B cell (primary cell): Measurements from ENCODE around the gene WNT16. TPM values are rescaled to one million over a fixed set of nuclear protein-coding genes. Genes with fewer than 3 reads are reported as not detected.
A peak's percentile ranks its signal among the peaks of the same experiment; 100 is the strongest.

ENCODE experiments used
- ATAC-seq: fragments of 200-7000 bp; cut with Tn5 transposase; one replicate; pipeline ENCODE4 v1.10.0; 2021; ENCODE audit warnings: low read depth, mild to moderate bottlenecking, moderate number of reproducible peaks, moderate library complexity
- CTCF ChIA-PET: fragments of 350-600 bp; sonication (Branson Sonifier 250); formaldehyde crosslinking; loops from one replicate; lab custom pipeline; 2021; ENCODE audit warnings: antibody characterized with exemption, inconsistent platforms; lab: Charles Lee
- POLR2A ChIA-PET: fragments of 350-600 bp; sonication (Branson Sonifier 250); formaldehyde crosslinking; loops from one replicate; lab custom pipeline; 2021; ENCODE audit warnings: antibody characterized with exemption; lab: Charles Lee
- DNase-seq: peaks from one replicate; pipeline ENCODE4 v3.0.0; 2013
- H2AFZ ChIP-seq: 2 replicates; pipeline ENCODE4 v1.6.1; 2012; ENCODE audit warnings: mild to moderate bottlenecking, low read depth, low read length; ENCODE audit not compliant: insufficient read depth, poor library complexity, severe bottlenecking
- H3K27ac ChIP-seq, 2 donors: 1 replicate in 1 of 2; 2 replicates in 1 of 2; pipeline ENCODE4 v1.5.1; 2012 to 2013; ENCODE audit warnings: low read length in 2 of 2, mild to moderate bottlenecking in 2 of 2, moderate library complexity in 1 of 2
- H3K27me3 ChIP-seq, 4 experiments: fragments of 200-600 bp in 1 of 4; sonication (generic) in 1 of 4; replicated peaks in 1 of 4; 1 replicate in 2 of 4; 2 replicates in 2 of 4; pipeline versions ENCODE4 v1.6.1 to v1.7.0; 2013 to 2016; ENCODE audit warnings: low read length in 3 of 4, mild to moderate bottlenecking in 2 of 4, mixed read lengths in 1 of 4, moderate library complexity in 1 of 4; ENCODE audit not compliant: insufficient read depth in 4 of 4, control insufficient read depth in 3 of 4; ENCODE audit errors: control extremely low read depth in 1 of 4
- H3K36me3 ChIP-seq, 2 experiments: replicated peaks in 1 of 2; 1 replicate in 1 of 2; 2 replicates in 1 of 2; pipeline versions ENCODE4 v1.6.1 to v1.7.1; 2013; ENCODE audit warnings: low read length in 1 of 2; ENCODE audit not compliant: insufficient read depth in 2 of 2, control insufficient read depth in 1 of 2; ENCODE audit errors: control extremely low read depth in 1 of 2, extremely low read depth in 1 of 2
- H3K4me1 ChIP-seq, 2 donors: fragments of 200-600 bp in 1 of 2; sonication (generic) in 1 of 2; 1 replicate in 1 of 2; 2 replicates in 1 of 2; pipeline versions ENCODE4 v1.5.1 to v1.6.1; 2013 to 2017; ENCODE audit warnings: low read length in 2 of 2; ENCODE audit not compliant: control insufficient read depth in 2 of 2, insufficient read depth in 2 of 2
- H3K4me2 ChIP-seq: replicated peaks from 2 replicates; pipeline ENCODE3; 2012; ENCODE audit warnings: mild to moderate bottlenecking, low read depth, low read length; ENCODE audit not compliant: poor library complexity, severe bottlenecking
- H3K4me3 ChIP-seq, 5 experiments: fragments of 200-600 bp in 1 of 5; sonication (generic) in 1 of 5; 1 replicate in 3 of 5; 2 replicates in 2 of 5; pipeline versions ENCODE4 v1.5.1 to v1.7.0; 2011 to 2016; ENCODE audit warnings: low read length in 4 of 5, mild to moderate bottlenecking in 4 of 5, low read depth in 2 of 5, control low read depth in 1 of 5, moderate library complexity in 1 of 5; ENCODE audit not compliant: insufficient read depth in 1 of 5; ENCODE audit errors: control extremely low read depth in 1 of 5, extremely low read depth in 1 of 5
- H3K79me2 ChIP-seq: fragments of 200-600 bp; sonication (generic); one replicate; pipeline ENCODE4 v1.6.0; 2016; ENCODE audit warnings: low read length; ENCODE audit not compliant: control insufficient read depth, insufficient read depth
- H3K9ac ChIP-seq: fragments of 200-600 bp; sonication (generic); 2 replicates; pipeline ENCODE4 v1.6.1; 2017; ENCODE audit warnings: mild to moderate bottlenecking, low read length, moderate library complexity
- H3K9me3 ChIP-seq, 3 donors: one replicate each; pipeline versions ENCODE4 v1.6.1 to v1.7.1; 2013; ENCODE audit warnings: low read length in 2 of 3; ENCODE audit not compliant: control insufficient read depth in 2 of 3, insufficient read depth in 1 of 3; ENCODE audit errors: control extremely low read depth in 1 of 3
- H4K20me1 ChIP-seq: 2 replicates; pipeline ENCODE4 v1.6.0; 2012; ENCODE audit warnings: mild to moderate bottlenecking, low read length; ENCODE audit not compliant: insufficient read depth, control insufficient read depth, poor library complexity, severe bottlenecking
- H3K27ac Mint-ChIP-seq: one replicate; pipeline ENCODE4 v1.8.0; 2021; ENCODE audit warnings: mixed read lengths
- H3K27me3 Mint-ChIP-seq: one replicate; pipeline ENCODE4 v1.8.0; 2021; ENCODE audit warnings: mixed read lengths
- H3K4me1 Mint-ChIP-seq: one replicate; pipeline ENCODE4 v1.8.0; 2021; ENCODE audit warnings: mixed read lengths
- H3K4me3 Mint-ChIP-seq: one replicate; pipeline ENCODE4 v1.8.0; 2021; ENCODE audit warnings: mixed read lengths
- H3K9me3 Mint-ChIP-seq: one replicate; pipeline ENCODE4 v1.8.0; 2022; ENCODE audit warnings: mixed read lengths; ENCODE audit not compliant: insufficient read depth
- CTCF ChIP-seq: fragments of 200-600 bp; IDR thresholded peaks from one replicate; pipeline ENCODE4 v1.8.0; 2022; ENCODE audit warnings: antibody characterized with exemption, mild to moderate bottlenecking
- EZH2 ChIP-seq: IDR thresholded peaks from 2 replicates; pipeline ENCODE4 v1.6.1; 2012; ENCODE audit warnings: borderline replicate concordance, low read depth, mild to moderate bottlenecking, moderate library complexity, low read length; ENCODE audit not compliant: insufficient read depth, poor library complexity, severe bottlenecking
- WGBS: methylation state at CpG from one replicate; pipeline ENCODE4 v1.1.5; 2013; ENCODE audit warnings: missing lambda C conversion rate; ENCODE audit not compliant: insufficient coverage; 5-methylcytosine and 5-hydroxymethylcytosine counted together
- intact Hi-C: fragments of 100-400 bp; cut with micrococcal nuclease; formaldehyde crosslinking; loops from one replicate; pipeline ENCODE4 v1.10.0; 2022
- polyA plus RNA-seq: library from polyadenylated mRNA; depleted of rRNA; stranded (reverse); fragments of >200 nt; gene quantifications from 2 replicates; pipeline ENCODE4 v1.2.3, GENCODE V29; 2012
- total RNA-seq, 2 donors: library from RNA; stranded (reverse); fragments of 120-200 nt in 1 of 2; gene quantifications; 1 replicate in 1 of 2; 2 replicates in 1 of 2; pipeline versions ENCODE4 v1.2.3 to v1.2.4, GENCODE V29; 2013 to 2022

The WNT16 gene
- total and polyA plus RNA-seq, 2 donors (not counting 1 experiment from before 2014, with no cell fraction given), result 4.2 to 6.9 TPM

- peak overlapping the region; percentile 66 for H3K4me3 Mint-ChIP-seq
- intact Hi-C loops, result loop anchor here (1.0 to 5.0 kb wide), 2 partner anchors 11 to 160 kb away; no protein-coding TSS in a partner anchor
- no peaks in the 10 kb centered on the region for H3K27me3 Mint-ChIP-seq
- Histone ChIP-seq H4K20me1 (no peaks in the 10 kb centered on the region), H3K4me1 (peaks cover 87% of the 10 kb centered on the region in 2 donors), H2AFZ (peak overlapping the region; percentile 70), H3K9me3 (peaks cover 2 to 10% (median 4%) of the 10 kb centered on the region in 3 donors), H3K4me2 (peak overlapping the region; percentile 69), H3K4me3 (peak overlapping the region in 3 of 5 experiments; percentile 6 to 50 (median 8)), H3K9ac (peak overlapping the region; percentile 51), H3K27ac (peak overlapping the region; percentile 89 to 94), H3K27me3 (no peaks in the 10 kb centered on the region), H3K36me3 (peaks cover 12 to 45% of the 10 kb centered on the region in 2 experiments), H3K79me2 (peaks cover 86% of the 10 kb centered on the region)
- no peak for TF ChIP-seq CTCF
- no CpG with 5 or more reads among the region's 2 CpGs for WGBS
- H3K4me1 Mint-ChIP-seq, result peaks cover 80% of the 10 kb centered on the region
- peak; percentile 69 for ATAC-seq
- no peaks in the 10 kb centered on the region for H3K9me3 Mint-ChIP-seq
- H3K27ac Mint-ChIP-seq, result peak overlapping the region; percentile 86
- ChIA-PET CTCF (interaction anchor here (0.7 to 10.8 kb wide), 14 partner anchors 11 to 176 kb away, joined by 3 to 286 read pairs (median 6); partner anchors contain the start of gene FAM3C), POLR2A (interaction anchor here (1.1 to 2.3 kb wide), 5 partner anchors 16 to 66 kb away, joined by 3 to 6 read pairs (median 3); partner anchors contain the start of gene FAM3C)
- DNase-seq, result peak; percentile 64
These were observed 43.7 kb downstream of the WNT16 start for GRCh38 chr7:121372376-121373010.

- ATAC-seq (no peak), DNase-seq (no peak)
- intact Hi-C loops, result loop anchor here (5.0 kb wide), 1 partner anchor 159 kb away; no protein-coding TSS in a partner anchor
- no peaks in the 10 kb centered on the region for H4K20me1 ChIP-seq
- Mint-ChIP-seq H3K27ac (peak overlapping the region; percentile 82), H3K9me3 (no peaks in the 10 kb centered on the region), H3K4me1 (peaks cover 79% of the 10 kb centered on the region), H3K4me3 (peak overlapping the region; percentile 73), H3K27me3 (no peaks in the 10 kb centered on the region)
- peak overlapping the region in 2 of 5 experiments; percentile 6 to 50 for H3K4me3 ChIP-seq
- ChIA-PET POLR2A (interaction anchor here (1.1 to 2.3 kb wide), 4 partner anchors 17 to 65 kb away, joined by 3 to 6 read pairs (median 3); partner anchors contain the start of gene FAM3C), CTCF (interaction anchor here (0.5 to 10.8 kb wide), 13 partner anchors 10 to 422 kb away, joined by 3 to 286 read pairs (median 4); partner anchors contain the start of genes FAM3C and ING3)
- TF ChIP-seq EZH2 (no peak), CTCF (peak; percentile 25)
- peaks cover 2 to 14% (median 5%) of the 10 kb centered on the region in 3 donors for H3K9me3 ChIP-seq
- H3K27me3 ChIP-seq, result no peaks in the 10 kb centered on the region
- peak overlapping the region; percentile 70 for H2AFZ ChIP-seq
- peaks cover 86% of the 10 kb centered on the region for H3K79me2 ChIP-seq
- H3K36me3 ChIP-seq, result peaks cover 12 to 45% of the 10 kb centered on the region in 2 experiments
- peak overlapping the region; percentile 69 for H3K4me2 ChIP-seq
- H3K4me1 ChIP-seq, result peaks cover 83 to 88% of the 10 kb centered on the region in 2 donors
- peak overlapping the region; percentile 89 to 94 for H3K27ac ChIP-seq
- peak overlapping the region; percentile 51 for H3K9ac ChIP-seq
These were observed 44.4 kb downstream of the WNT16 start for GRCh38 chr7:121373177-121373576.
